LHCN-M2 (cell line): ENCODE data around the gene ENAM. TPM values are rescaled to one million over a fixed set of nuclear protein-coding genes. Genes with fewer than 3 reads are reported as not detected.
A peak's percentile ranks its signal among the peaks of the same experiment; 100 is the strongest.

Experiments
- DNase-seq: peaks from one replicate; pipeline ENCODE4 v3.0.0-alpha.2; 2012; ENCODE audit warnings: low read depth
- polyA plus RNA-seq: library from polyadenylated mRNA; unstranded; fragments of >200 nt; gene quantifications from one replicate; pipeline ENCODE4 v1.2.1, GENCODE V29; 2012; ENCODE audit warnings: missing spikeins
- total RNA-seq: library from RNA; depleted of rRNA; stranded (reverse); fragments of >200 nt; gene quantifications from 2 replicates; pipeline ENCODE4 v1.2.3, GENCODE V29; 2014; rRNA removed

Gene ENAM
- 0.06 TPM in 2 replicates for total RNA-seq
- polyA plus RNA-seq = 0.01 TPM

GRCh38 chr4:70628444-70628843 is at the start of gene ENAM:
Gene ENAM (plus strand): TSS chr4:70628744. CDS start chr4:70629501, 757 bp downstream.
- DNase-seq = no peak

GRCh38 chr4:70581980-70582379 is 46.6 kb upstream of the ENAM start:
- DNase-seq = no peak

GRCh38 chr4:70583952-70584834 is 44.4 kb upstream of the ENAM start:
- DNase-seq = no peak

GRCh38 chr4:70586841-70587240 is 41.7 kb upstream of the ENAM start:
- DNase-seq = no peak

GRCh38 chr4:70589785-70590184 is 38.8 kb upstream of the ENAM start:
- no peak for DNase-seq

- DNase-seq = no peak
Measured at GRCh38 chr4:70591955-70592582, 36.5 kb upstream of the ENAM start, which contains the start of gene AMBN. Gene AMBN (plus strand): TSS chr4:70592256. CDS start chr4:70592359, 103 bp downstream.

GRCh38 chr4:70594196-70594595 is 34.3 kb upstream of the ENAM start:
- DNase-seq = no peak

GRCh38 chr4:70600305-70600704 is 28.2 kb upstream of the ENAM start:
- DNase-seq = no peak

GRCh38 chr4:70600977-70601376 is 27.6 kb upstream of the ENAM start:
- no peak for DNase-seq

GRCh38 chr4:70601422-70602039 is 27.0 kb upstream of the ENAM start:
- DNase-seq = peak; percentile 62

GRCh38 chr4:70603856-70604255 is 24.7 kb upstream of the ENAM start:
- peak; percentile 11 for DNase-seq

GRCh38 chr4:70606459-70606858 is 22.1 kb upstream of the ENAM start:
- peak; percentile 26 for DNase-seq

GRCh38 chr4:70607334-70607853 is 21.1 kb upstream of the ENAM start:
- DNase-seq = no peak

GRCh38 chr4:70608324-70608723 is 20.2 kb upstream of the ENAM start:
- DNase-seq = no peak

- no peak for DNase-seq
Measured at GRCh38 chr4:70613306-70614183, 15.0 kb upstream of the ENAM start.

GRCh38 chr4:70614184-70614555 is 14.4 kb upstream of the ENAM start:
- no peak for DNase-seq

- DNase-seq = no peak
Measured at GRCh38 chr4:70619288-70619687, 9.3 kb upstream of the ENAM start.

GRCh38 chr4:70619778-70620177 is 8.8 kb upstream of the ENAM start:
- no peak for DNase-seq

GRCh38 chr4:70623323-70623722 is 5.2 kb upstream of the ENAM start:
- DNase-seq = no peak

GRCh38 chr4:70624226-70624793 is 4.2 kb upstream of the ENAM start:
- DNase-seq = no peak

- DNase-seq = peak; percentile 11
Measured at GRCh38 chr4:70627620-70628019, 924 bp upstream of the ENAM start.
